Measurements from ENCODE around the gene QPCTL.

GRCh38 chr19:45676851-45677263 lies 15.6 kb upstream of the QPCTL start:
- TF ChIP-seq CTCF (IDR thresholded peaks at IDR 0.05 in 4 of 5, conservative IDR thresholded peaks at IDR 0.05 in 1 of 5) (no peak), POLR2A (IDR thresholded peaks at IDR 0.05) (no peak)
